GM08714 (cell line): ENCODE data around the gene PDE4A.

Experiments used
- H3K4me3 ChIP-seq: fragments of 200-500 bp; sonication (Bioruptor generic); 2 replicates; pipeline ENCODE4 v1.5.1; 2014; ENCODE audit warnings: mild to moderate bottlenecking, low read length, inconsistent platforms
- ZNF274 ChIP-seq: IDR thresholded peaks from 2 replicates; pipeline ENCODE4 v1.6.1; 2012; ENCODE audit warnings: mild to moderate bottlenecking, low read depth, low read length

The PDE4A gene

GRCh38 chr19:10416380-10417257, 3.7 kb upstream of the PDE4A start:
- peak overlapping the region; percentile 54; the same call in 1 of the 2 replicates for H3K4me3 ChIP-seq
- no peak for TF ChIP-seq ZNF274

- H3K4me3 ChIP-seq: no peak overlapping the region
- TF ChIP-seq ZNF274: no peak
These were observed 2.6 kb upstream of the PDE4A start for GRCh38 chr19:10417541-10418234.

GRCh38 chr19:10418235-10418484, 2.2 kb upstream of the PDE4A start:
- TF ChIP-seq ZNF274: no peak
- H3K4me3 ChIP-seq: no peak overlapping the region; the same call in 1 of the 2 replicates

- TF ChIP-seq ZNF274: no peak
- H3K4me3 ChIP-seq: peak overlapping the region; percentile 31; the same call in 1 of the 2 replicates
These were observed 1.7 kb upstream of the PDE4A start for GRCh38 chr19:10418485-10419199.

- TF ChIP-seq ZNF274: no peak
- H3K4me3 ChIP-seq: peak overlapping the region; percentile 57; the same call in 1 of the 2 replicates
These were observed 1.1 kb upstream of the PDE4A start for GRCh38 chr19:10419200-10419645.

GRCh38 chr19:10419646-10420443, 493 bp upstream of the PDE4A start:
- TF ChIP-seq ZNF274: no peak

GRCh38 chr19:10421240-10422045, 1.1 kb downstream of the PDE4A start:
- H3K4me3 ChIP-seq: peak overlapping the region; percentile 56; the same call in 1 of the 2 replicates
- TF ChIP-seq ZNF274: no peak

More at GRCh38 chr19:10419646-10420443, 493 bp upstream of the PDE4A start:
- H3K4me3 ChIP-seq: peak overlapping the region; percentile 57; the same call in 1 of the 2 replicates

GRCh38 chr19:10422046-10422461, 1.7 kb downstream of the PDE4A start:
- no peak overlapping the region; the same call in 1 of the 2 replicates for H3K4me3 ChIP-seq
- no peak for TF ChIP-seq ZNF274

GRCh38 chr19:10422846-10423245, 2.5 kb downstream of the PDE4A start:
- no peak overlapping the region for H3K4me3 ChIP-seq
- TF ChIP-seq ZNF274: no peak

GRCh38 chr19:10424011-10424637, 3.8 kb downstream of the PDE4A start:
- peak overlapping the region; percentile 53; the same call in 1 of the 2 replicates for H3K4me3 ChIP-seq
- TF ChIP-seq ZNF274: no peak

GRCh38 chr19:10427169-10427568, 6.8 kb downstream of the PDE4A start:
- no peak for TF ChIP-seq ZNF274
- H3K4me3 ChIP-seq: no peak overlapping the region

- TF ChIP-seq ZNF274: no peak
- H3K4me3 ChIP-seq: no peak overlapping the region
These were observed 8.7 kb downstream of the PDE4A start for GRCh38 chr19:10428996-10429381.
